Osteocyte (in vitro differentiated cells): ENCODE data around the gene OSGIN1. TPM values are rescaled to one million over a fixed set of nuclear protein-coding genes. Genes with fewer than 3 reads are reported as not detected.
A peak's percentile ranks its signal among the peaks of the same experiment; 100 is the strongest.

Source experiments
- DNase-seq: peaks from one replicate; pipeline ENCODE4 v3.0.0; 2021; ENCODE audit warnings: mixed read lengths; ENCODE audit not compliant: unreplicated experiment; ENCODE audit errors: extremely low spot score
- H3K27ac Mint-ChIP-seq: one replicate; pipeline ENCODE4 v1.8.0; 2021; ENCODE audit warnings: mild to moderate bottlenecking, mixed read lengths; ENCODE audit not compliant: unreplicated experiment
- H3K27me3 Mint-ChIP-seq: one replicate; pipeline ENCODE4 v1.8.0; 2021; ENCODE audit warnings: mixed read lengths; ENCODE audit not compliant: unreplicated experiment
- H3K36me3 Mint-ChIP-seq: one replicate; pipeline ENCODE4 v1.8.0; 2021; ENCODE audit warnings: mixed read lengths; ENCODE audit not compliant: unreplicated experiment
- H3K4me1 Mint-ChIP-seq: one replicate; pipeline ENCODE4 v1.8.0; 2021; ENCODE audit warnings: mixed read lengths; ENCODE audit not compliant: unreplicated experiment
- H3K4me3 Mint-ChIP-seq: one replicate; pipeline ENCODE4 v1.8.0; 2021; ENCODE audit warnings: mild to moderate bottlenecking, moderate library complexity, mixed read lengths; ENCODE audit not compliant: unreplicated experiment
- H3K9me3 Mint-ChIP-seq: one replicate; pipeline ENCODE4 v1.8.0; 2021; ENCODE audit warnings: mixed read lengths; ENCODE audit not compliant: unreplicated experiment
- total RNA-seq: library from RNA; stranded (reverse); gene quantifications from 2 replicates; pipeline ENCODE4 v1.2.1, GENCODE V29; 2021
- TF ChIP-seq, protein P1 (sequence below): fragments of 200-600 bp; sonication (generic); IDR thresholded peaks from 2 replicates; pipeline ENCODE4 v1.5.0; 2021; ENCODE audit warnings: antibody characterized with exemption, mild to moderate bottlenecking, moderate library complexity

Gene OSGIN1
- total RNA-seq, 1 donor from 2014 or later, result 1.3 TPM

DNA sequence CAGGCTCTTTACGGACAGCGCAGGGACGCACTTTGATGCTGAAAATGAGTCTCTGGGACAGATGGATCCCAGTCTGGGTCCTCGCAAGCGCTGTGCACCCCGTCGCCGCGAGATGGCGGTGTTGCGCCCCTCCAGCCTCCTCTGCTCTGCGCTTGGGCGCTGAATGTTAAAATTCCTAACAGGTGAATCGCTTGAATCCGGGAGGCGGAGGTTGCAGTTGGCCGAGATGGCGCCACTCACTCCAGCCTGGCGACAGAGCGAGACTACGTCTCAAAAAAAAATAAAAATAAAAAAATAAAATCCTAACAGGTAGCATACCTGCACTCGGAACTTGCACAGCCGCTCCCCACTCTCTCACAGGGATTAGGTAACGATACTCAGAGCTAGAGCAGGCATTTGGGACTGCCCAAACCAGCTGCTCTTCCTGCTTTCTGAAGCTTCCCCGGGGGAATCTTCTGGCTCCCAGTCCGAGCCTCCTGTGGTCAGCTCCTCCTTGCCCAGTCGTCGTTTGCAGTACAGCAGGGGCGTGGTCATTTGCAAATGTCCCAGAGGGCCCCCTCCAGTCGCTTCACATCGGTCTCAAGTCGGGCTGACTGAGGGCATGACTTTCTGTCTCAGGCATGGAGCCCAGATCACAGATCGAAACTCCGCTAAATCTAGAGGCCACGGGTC lies 26.2 kb upstream of the OSGIN1 start:
- peak; percentile 92 for DNase-seq
- Mint-ChIP-seq H3K9me3 (no peaks in the 10 kb centered on the region), H3K4me1 (peaks cover 7% of the 10 kb centered on the region), H3K27ac (no peak overlapping the region), H3K27me3 (no peaks in the 10 kb centered on the region), H3K36me3 (peaks cover 4% of the 10 kb centered on the region), H3K4me3 (no peak overlapping the region)
- TF ChIP-seq, protein P1, sequence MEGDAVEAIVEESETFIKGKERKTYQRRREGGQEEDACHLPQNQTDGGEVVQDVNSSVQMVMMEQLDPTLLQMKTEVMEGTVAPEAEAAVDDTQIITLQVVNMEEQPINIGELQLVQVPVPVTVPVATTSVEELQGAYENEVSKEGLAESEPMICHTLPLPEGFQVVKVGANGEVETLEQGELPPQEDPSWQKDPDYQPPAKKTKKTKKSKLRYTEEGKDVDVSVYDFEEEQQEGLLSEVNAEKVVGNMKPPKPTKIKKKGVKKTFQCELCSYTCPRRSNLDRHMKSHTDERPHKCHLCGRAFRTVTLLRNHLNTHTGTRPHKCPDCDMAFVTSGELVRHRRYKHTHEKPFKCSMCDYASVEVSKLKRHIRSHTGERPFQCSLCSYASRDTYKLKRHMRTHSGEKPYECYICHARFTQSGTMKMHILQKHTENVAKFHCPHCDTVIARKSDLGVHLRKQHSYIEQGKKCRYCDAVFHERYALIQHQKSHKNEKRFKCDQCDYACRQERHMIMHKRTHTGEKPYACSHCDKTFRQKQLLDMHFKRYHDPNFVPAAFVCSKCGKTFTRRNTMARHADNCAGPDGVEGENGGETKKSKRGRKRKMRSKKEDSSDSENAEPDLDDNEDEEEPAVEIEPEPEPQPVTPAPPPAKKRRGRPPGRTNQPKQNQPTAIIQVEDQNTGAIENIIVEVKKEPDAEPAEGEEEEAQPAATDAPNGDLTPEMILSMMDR, result peak; percentile 98

DNA sequence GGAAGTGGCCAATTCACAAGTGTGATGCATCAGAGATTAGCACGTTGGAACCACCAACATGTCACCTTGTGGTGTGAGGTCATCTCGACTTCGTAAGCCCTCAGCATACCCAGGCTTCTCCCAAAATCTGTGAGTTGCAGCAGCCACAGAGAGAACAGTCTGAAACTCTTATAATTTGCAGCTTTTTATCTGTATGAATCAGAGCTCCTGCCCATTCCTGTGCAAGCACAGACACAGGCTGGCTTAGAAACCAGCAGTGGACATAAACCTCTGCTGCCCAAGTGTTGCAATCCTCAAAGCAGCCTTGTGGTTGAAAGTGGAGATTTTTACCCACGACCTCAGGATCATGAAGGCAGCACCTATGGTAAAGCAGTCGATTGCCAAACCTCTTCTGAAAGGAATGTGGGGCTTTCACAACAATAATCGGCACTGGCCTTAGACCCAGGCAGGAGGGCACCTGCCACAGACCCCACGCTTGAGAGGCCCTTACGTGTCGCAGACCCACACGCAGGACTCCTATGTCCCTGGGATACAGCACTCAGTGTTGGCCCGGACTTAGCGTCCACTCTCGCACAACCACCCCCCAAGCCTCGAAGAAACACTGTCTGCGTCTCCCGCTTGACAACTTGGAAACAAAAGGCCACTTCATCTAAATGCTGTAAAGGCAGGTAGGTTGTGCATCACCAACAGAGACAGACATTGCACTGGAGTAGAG lies 24.5 kb upstream of the OSGIN1 start:
- no peaks in the 10 kb centered on the region for H3K27me3 Mint-ChIP-seq

DNA sequence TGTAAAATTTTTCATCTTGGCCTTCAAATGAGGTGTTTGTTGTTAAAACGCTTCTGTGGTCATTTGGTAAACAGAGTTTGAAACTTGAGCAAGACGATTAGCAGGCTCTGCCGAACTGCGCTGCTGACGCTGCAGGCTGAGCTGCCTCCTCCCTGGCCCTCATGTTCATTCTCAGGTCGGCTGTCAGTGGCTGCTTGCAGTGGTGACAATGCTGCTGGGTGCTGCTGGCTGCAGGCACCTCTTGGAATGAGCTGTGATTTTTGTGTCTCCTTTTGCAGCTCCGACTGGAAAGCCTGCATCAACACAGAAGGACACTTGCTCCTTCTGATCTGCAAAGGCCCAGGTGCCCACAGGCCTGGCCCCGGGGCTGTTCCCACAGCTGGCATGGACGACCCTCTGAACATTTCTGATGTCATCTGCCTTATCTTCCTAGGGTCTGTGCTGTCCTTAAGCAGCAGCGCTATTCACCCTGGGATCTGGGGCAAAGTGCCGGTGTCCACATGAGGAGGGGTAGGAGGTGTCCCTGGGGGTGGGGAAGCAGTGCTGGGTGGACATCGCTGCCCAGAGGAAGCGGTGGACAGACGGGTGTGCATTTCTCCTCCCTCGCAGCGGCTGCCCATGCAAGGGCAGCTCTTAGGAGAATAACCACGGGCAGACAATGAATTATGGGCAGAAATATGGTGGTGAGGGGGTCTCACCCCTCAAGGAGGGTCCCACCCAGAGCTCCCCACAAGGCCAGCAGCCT lies 23.1 kb upstream of the OSGIN1 start:
- Mint-ChIP-seq H3K27me3 (peaks cover 4% of the 10 kb centered on the region), H3K36me3 (peaks cover 4% of the 10 kb centered on the region), H3K4me1 (peaks cover 7% of the 10 kb centered on the region), H3K27ac (no peak overlapping the region), H3K9me3 (no peaks in the 10 kb centered on the region), H3K4me3 (no peak overlapping the region)
- no peak for DNase-seq
- TF ChIP-seq, protein P1, result no peak

More for the DNA sequence above, 24.5 kb upstream of the OSGIN1 start:
- Mint-ChIP-seq H3K9me3 (no peaks in the 10 kb centered on the region), H3K4me3 (no peak overlapping the region), H3K27ac (no peak overlapping the region), H3K36me3 (peaks cover 4% of the 10 kb centered on the region), H3K4me1 (peaks cover 7% of the 10 kb centered on the region)
- DNase-seq, result no peak
- TF ChIP-seq, protein P1, result no peak

DNA sequence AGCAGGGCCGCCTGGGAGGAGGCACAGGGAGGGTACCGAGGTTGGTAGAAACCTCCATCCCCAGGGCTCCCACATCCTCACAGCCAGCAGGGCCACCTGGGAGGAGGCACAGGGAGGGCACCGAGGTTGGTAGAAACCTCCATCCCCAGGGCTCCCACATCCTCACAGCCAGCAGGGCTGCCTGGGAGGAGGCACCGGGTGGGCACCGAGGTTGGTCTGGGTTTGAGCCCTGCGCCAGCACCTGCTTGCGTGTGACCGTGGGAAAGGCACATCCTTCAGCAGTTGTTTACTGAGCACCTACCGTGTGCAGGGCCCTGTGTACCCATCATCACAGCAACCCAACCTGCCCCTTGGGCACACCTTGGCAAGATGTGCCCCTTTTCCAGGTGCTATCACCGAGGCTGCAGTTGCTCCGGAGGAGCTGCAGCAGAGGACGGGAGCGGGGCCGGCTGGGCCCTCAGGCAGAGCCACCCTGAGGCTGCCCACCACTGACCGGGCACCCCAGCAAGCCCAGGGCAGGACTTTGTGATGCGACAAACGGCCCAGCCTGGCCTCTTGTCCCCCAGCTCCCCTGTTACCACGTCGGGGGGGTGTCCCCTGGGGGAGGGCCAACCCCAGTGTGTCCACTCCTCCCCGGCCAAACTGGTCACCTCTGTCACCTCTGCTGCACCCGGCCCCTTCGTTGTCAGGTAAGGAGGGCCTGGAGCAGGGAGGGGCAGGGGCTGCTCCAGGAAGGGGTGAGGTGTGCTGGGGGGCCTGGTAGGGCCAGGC lies 22.1 kb upstream of the OSGIN1 start:
- Mint-ChIP-seq H3K4me3 (no peak overlapping the region), H3K27ac (no peak overlapping the region), H3K27me3 (peaks cover 6% of the 10 kb centered on the region), H3K9me3 (no peaks in the 10 kb centered on the region), H3K36me3 (peaks cover 4% of the 10 kb centered on the region), H3K4me1 (peaks cover 7% of the 10 kb centered on the region)
- DNase-seq, result no peak
- TF ChIP-seq, protein P1, result no peak
